Spleen (tissue), 7 donors: ENCODE data around the gene CCDC50.

Experiments
- CTCF ChIP-seq, 11 experiments: fragments of 200-600 bp in 7 of 11; fragments of 450-650 bp in 4 of 11; sonication (generic) in 4 of 11; IDR thresholded peaks in 8 of 11; conservative IDR thresholded peaks in 3 of 11; 1 replicate in 7 of 11; 2 replicates in 4 of 11; pipeline versions ENCODE4 v1.4.0 to v1.8.0; 2016 to 2021; ENCODE audit warnings: antibody characterized with exemption in 11 of 11, inconsistent platforms in 4 of 11, mild to moderate bottlenecking in 1 of 11
- POLR2A ChIP-seq, 3 donors: fragments of 450-650 bp; IDR thresholded peaks; one replicate each; pipeline ENCODE4 v1.5.1; 2017; ENCODE audit warnings: antibody characterized with exemption in 3 of 3, mild to moderate bottlenecking in 1 of 3
- donor health status: DM: no; HTN: no; CAD: no; lungs with moderate emphysema.
- donor health status: DM: no; HTN: no; CAD: no.
- donor health status: DM: no; HTN: no; CAD: no.

GRCh38 chr3:191382661-191383060, 53.5 kb downstream of the CCDC50 start:
- TF ChIP-seq POLR2A (IDR thresholded peaks at IDR 0.05) (no peak), CTCF (IDR thresholded peaks at IDR 0.05 in 8 of 11, conservative IDR thresholded peaks at IDR 0.05 in 3 of 11) (no peak)
